ENCODE results near the gene NTRK1.
"Not testable (repeated sequence)": the region's sequence is repeated elsewhere in the genome, so short reads cannot be mapped to it uniquely, and the experiment has no call there.

Gene NTRK1

GRCh38 chr1:156926175-156926574, 65.5 kb downstream of the NTRK1 start:
- ChIA-PET POLR2A (interaction anchor here (1.1 to 1.4 kb wide), 2 partner anchors 16 to 25 kb away, joined by 3 to 4 read pairs; no protein-coding TSS in a partner anchor), CTCF (interaction anchor here (0.5 to 1.4 kb wide), 5 partner anchors 8 to 237 kb away, joined by 3 to 5 read pairs (median 4); no protein-coding TSS in a partner anchor)
- TF ChIP-seq HDGF (IDR thresholded peaks at IDR 0.05; ENCODE audit: borderline replicate concordance) = no peak
- TF ChIP-seq ELF4 (IDR thresholded peaks at IDR 0.05) = no peak
- no peak for TF ChIP-seq FOXM1 (IDR thresholded peaks at IDR 0.05; ENCODE audit: borderline replicate concordance)
- TF ChIP-seq BHLHE40 (IDR thresholded peaks at IDR 0.05; ENCODE audit: borderline replicate concordance) = no peak
- no peak for TF ChIP-seq SUZ12 (IDR thresholded peaks at IDR 0.05)
- no peak for TF ChIP-seq L3MBTL2 (conservative IDR thresholded peaks at IDR 0.05)
- TF ChIP-seq TARDBP (IDR thresholded peaks at IDR 0.05) = no peak
- no peak for DNase-seq (ENCODE audit: extremely low spot score)

GRCh38 chr1:156926695-156927094, 66.0 kb downstream of the NTRK1 start:
- ChIA-PET CTCF (interaction anchor here (0.9 to 1.8 kb wide), 4 partner anchors 10 to 237 kb away, joined by 4 to 8 read pairs (median 4); no protein-coding TSS in a partner anchor), POLR2A (interaction anchor here (1.1 to 1.4 kb wide), 2 partner anchors 16 to 26 kb away, joined by 3 to 4 read pairs; no protein-coding TSS in a partner anchor)
- DNase-seq (ENCODE audit: extremely low spot score) = not testable (repeated sequence)

GRCh38 chr1:156927215-156928042, 66.8 kb downstream of the NTRK1 start:
- TF ChIP-seq ZNF384 (IDR thresholded peaks at IDR 0.05) = no peak
- TF ChIP-seq HDGF (IDR thresholded peaks at IDR 0.05; ENCODE audit: borderline replicate concordance) = 0 out of 2 replicates have a peak, but pooled peaks have one; percentile 27
- TF ChIP-seq ARNT (IDR thresholded peaks at IDR 0.05) = no peak
- ChIA-PET POLR2A (interaction anchor here (1.0 kb wide), 1 partner anchor 35 kb away, joined by 3 read pairs; no protein-coding TSS in a partner anchor), CTCF (interaction anchor here (0.6 to 1.8 kb wide), 31 partner anchors 7 to 238 kb away, joined by 3 to 35 read pairs (median 4); no protein-coding TSS in a partner anchor)
- DNase-seq (ENCODE audit: extremely low spot score) = peak; percentile 89

GRCh38 chr1:156928043-156928602, 67.5 kb downstream of the NTRK1 start:
- ChIA-PET CTCF (interaction anchor here (0.6 to 1.8 kb wide), 31 partner anchors 8 to 239 kb away, joined by 3 to 35 read pairs (median 4); no protein-coding TSS in a partner anchor), POLR2A (interaction anchor here (1.0 kb wide), 1 partner anchor 36 kb away, joined by 3 read pairs; no protein-coding TSS in a partner anchor)
- DNase-seq (ENCODE audit: extremely low spot score) = no peak
- TF ChIP-seq PKNOX1 (IDR thresholded peaks at IDR 0.05) (no peak), LEF1 (IDR thresholded peaks at IDR 0.05; ENCODE audit: borderline replicate concordance) (no peak), NFRKB (IDR thresholded peaks at IDR 0.05) (no peak), FOXA1 (IDR thresholded peaks at IDR 0.05) (no peak), CTBP1 (IDR thresholded peaks at IDR 0.05; ENCODE audit: borderline replicate concordance) (no peak), HDGF (IDR thresholded peaks at IDR 0.05; ENCODE audit: borderline replicate concordance) (no peak), FOXK2 (IDR thresholded peaks at IDR 0.05) (no peak), FOXM1 (IDR thresholded peaks at IDR 0.05; ENCODE audit: borderline replicate concordance) (no peak), ELF4 (IDR thresholded peaks at IDR 0.05) (no peak), TARDBP (IDR thresholded peaks at IDR 0.05) (no peak), SP1 (IDR thresholded peaks at IDR 0.05) (no peak), L3MBTL2 (conservative IDR thresholded peaks at IDR 0.05) (no peak), BHLHE40 (IDR thresholded peaks at IDR 0.05; ENCODE audit: borderline replicate concordance) (no peak)

- TF ChIP-seq BHLHE40 (IDR thresholded peaks at IDR 0.05; ENCODE audit: borderline replicate concordance) = no peak
- no peak for TF ChIP-seq HDGF (IDR thresholded peaks at IDR 0.05; ENCODE audit: borderline replicate concordance)
- TF ChIP-seq ZNF384 (IDR thresholded peaks at IDR 0.05) = no peak
- no peak for TF ChIP-seq FOXA1 (IDR thresholded peaks at IDR 0.05)
- TF ChIP-seq FOXM1 (IDR thresholded peaks at IDR 0.05; ENCODE audit: borderline replicate concordance) = no peak
- TF ChIP-seq CTBP1 (IDR thresholded peaks at IDR 0.05; ENCODE audit: borderline replicate concordance) = no peak
- no peak for TF ChIP-seq SUZ12 (IDR thresholded peaks at IDR 0.05)
- TF ChIP-seq ELF4 (IDR thresholded peaks at IDR 0.05) = no peak
- TF ChIP-seq L3MBTL2 (conservative IDR thresholded peaks at IDR 0.05) = no peak
- POLR2A ChIA-PET = no interaction called here
- no peak for DNase-seq (ENCODE audit: extremely low spot score)
- CTCF ChIA-PET = interaction anchor here (1.3 to 1.7 kb wide), 3 partner anchors 38 to 145 kb away, joined by 3 to 4 read pairs (median 4); no protein-coding TSS in a partner anchor
These were observed 69.1 kb downstream of the NTRK1 start for GRCh38 chr1:156929596-156930238.

- no peak for DNase-seq (ENCODE audit: extremely low spot score)
- TF ChIP-seq FOXA1 (IDR thresholded peaks at IDR 0.05) = no peak
- no peak for TF ChIP-seq SP1 (IDR thresholded peaks at IDR 0.05)
- TF ChIP-seq PKNOX1 (IDR thresholded peaks at IDR 0.05) = no peak
- no peak for TF ChIP-seq TARDBP (IDR thresholded peaks at IDR 0.05)
- no peak for TF ChIP-seq HDGF (IDR thresholded peaks at IDR 0.05; ENCODE audit: borderline replicate concordance)
- no peak for TF ChIP-seq ELF4 (IDR thresholded peaks at IDR 0.05)
- no peak for TF ChIP-seq NFRKB (IDR thresholded peaks at IDR 0.05)
- TF ChIP-seq FOXM1 (IDR thresholded peaks at IDR 0.05; ENCODE audit: borderline replicate concordance) = no peak
- TF ChIP-seq BHLHE40 (IDR thresholded peaks at IDR 0.05; ENCODE audit: borderline replicate concordance) = no peak
- no peak for TF ChIP-seq CTBP1 (IDR thresholded peaks at IDR 0.05; ENCODE audit: borderline replicate concordance)
- CTCF ChIA-PET = interaction anchor here (1.7 kb wide), 1 partner anchor 38 kb away, joined by 4 read pairs; no protein-coding TSS in a partner anchor
- POLR2A ChIA-PET = no interaction called here
These were observed 69.8 kb downstream of the NTRK1 start for GRCh38 chr1:156930483-156930882.
